Islet of Langerhans (tissue), 1 donor: ENCODE results near the gene SLC34A2.

Experiments used
- FAIRE-seq: peaks from one replicate; lab custom pipeline; 2011; peaks lifted over from hg19 to GRCh38; lab: Jason Lieb, UNC

SLC34A2 gene

GRCh38 chr4:25727711-25728493 is 72.3 kb downstream of the SLC34A2 start:
- FAIRE-seq, result no peak
